H1 (cell line): ENCODE data around the gene ATP8B2. TPM values are rescaled to one million over a fixed set of nuclear protein-coding genes. Genes with fewer than 3 reads are reported as not detected.

Experiments
- CBX5 ChIP-seq: fragments of 300-800, 300-1000 bp; sonication (generic); IDR thresholded peaks from 2 replicates; pipeline ENCODE4 v1.7.1; 2016; ENCODE audit warnings: antibody characterized with exemption, low read length, low read depth
- RNF2 ChIP-seq: fragments of 200-900, 300-1000 bp; sonication (generic); IDR thresholded peaks from 2 replicates; pipeline ENCODE4 v1.7.1; 2016; ENCODE audit warnings: borderline replicate concordance, low read depth, mild to moderate bottlenecking, antibody characterized with exemption, low read length; ENCODE audit not compliant: poor library complexity, severe bottlenecking; ENCODE audit errors: missing control alignments
- SIN3A ChIP-seq, 2 experiments: IDR thresholded peaks in 1 of 2; conservative IDR thresholded peaks in 1 of 2; 2 replicates each; pipeline ENCODE4 v1.6.1; 2011 to 2012; ENCODE audit warnings: low read length in 2 of 2, improper control_type of control experiment in 1 of 2, low read depth in 1 of 2, mild to moderate bottlenecking in 1 of 2
- SP2 ChIP-seq: IDR thresholded peaks from 2 replicates; pipeline ENCODE4 v1.6.1; 2012; ENCODE audit warnings: mild to moderate bottlenecking, low read length, inconsistent platforms
- ZNF274 ChIP-seq: IDR thresholded peaks from 2 replicates; pipeline ENCODE4 v1.7.0; 2012; ENCODE audit warnings: low read length, borderline replicate concordance; ENCODE audit errors: extremely low read depth
- polyA plus RNA-seq, 7 experiments: library from polyadenylated mRNA; depleted of rRNA in 3 of 7; stranded (reverse) in 5 of 7; unstranded in 2 of 7; fragments of >200 nt in 5 of 7; fragments of 200-250 nt in 2 of 7; gene quantifications; 1 replicate in 5 of 7; 2 replicates in 1 of 7; 4 replicates in 1 of 7; pipeline versions ENCODE4 v1.2.1 to v1.2.3, GENCODE V29; 2011 to 2013; ENCODE audit warnings: missing spikeins in 2 of 7, mixed read lengths in 2 of 7
- total RNA-seq: library from RNA; stranded (reverse); fragmentation: NEBNext Ultra II Directional; extraction: Animal tissue kit (Norgen Biotek cat#: 25700); gene quantifications from 2 replicates; pipeline ENCODE4 v1.2.1, GENCODE V29; 2021
- TF ChIP-seq, protein P1 (sequence below): IDR thresholded peaks from 2 replicates; pipeline ENCODE4 v1.6.1; 2011; ENCODE audit warnings: low read depth, mild to moderate bottlenecking, low read length; ENCODE audit not compliant: insufficient read depth

ATP8B2 gene
- total and polyA plus RNA-seq, 2 of the 8 experiments (the other 6 are each of a cell fraction or from before 2014, with no cell fraction given) = 61.4 to 70.1 TPM

DNA sequence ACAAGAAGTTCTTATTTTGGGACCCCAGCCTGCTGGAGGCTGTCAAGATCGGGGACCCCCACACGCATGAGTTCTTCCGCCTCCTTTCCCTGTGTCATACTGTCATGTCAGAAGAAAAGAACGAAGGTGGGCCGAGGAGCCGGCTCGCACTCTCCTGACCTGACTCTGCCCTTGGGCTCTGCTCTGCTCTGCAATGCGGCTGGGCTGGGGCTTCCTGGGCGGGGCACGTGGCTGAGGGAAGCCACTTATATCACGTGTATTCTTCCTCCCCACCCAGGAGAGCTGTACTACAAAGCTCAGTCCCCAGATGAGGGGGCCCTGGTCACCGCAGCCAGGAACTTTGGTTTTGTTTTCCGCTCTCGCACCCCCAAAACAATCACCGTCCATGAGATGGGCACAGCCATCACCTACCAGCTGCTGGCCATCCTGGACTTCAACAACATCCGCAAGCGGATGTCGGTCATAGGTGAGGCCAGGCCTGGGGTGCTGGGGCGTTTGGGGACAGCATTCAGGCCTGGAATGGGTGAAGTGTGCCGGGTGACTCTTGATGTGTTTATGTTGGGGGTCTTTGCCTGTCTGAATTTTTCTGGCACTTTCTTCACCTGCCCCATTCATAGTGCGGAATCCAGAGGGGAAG lies 17.6 kb downstream of the ATP8B2 start (continued):
- no peak for TF ChIP-seq RNF2
- TF ChIP-seq SIN3A (conservative IDR thresholded peaks at IDR 0.05 in 1 of 2, IDR thresholded peaks at IDR 0.05 in 1 of 2; ENCODE audit: low read depth in 1 of 2, low read length in 2 of 2) = no peak
- no peak for TF ChIP-seq ZNF274
- no peak for TF ChIP-seq SP2
- TF ChIP-seq, protein P1, sequence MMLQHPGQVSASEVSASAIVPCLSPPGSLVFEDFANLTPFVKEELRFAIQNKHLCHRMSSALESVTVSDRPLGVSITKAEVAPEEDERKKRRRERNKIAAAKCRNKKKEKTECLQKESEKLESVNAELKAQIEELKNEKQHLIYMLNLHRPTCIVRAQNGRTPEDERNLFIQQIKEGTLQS = no peak
- no peak for TF ChIP-seq CBX5
